ENCODE measurements around the gene AOPEP.

The AOPEP gene

GRCh38 chr9:95049761-95050160, 323.3 kb downstream of the AOPEP start:
- Histone ChIP-seq H3K27ac (peak overlapping the region; percentile 72 to 93), H3K4me3 (peak overlapping the region; percentile 72)
- DNase-seq (ENCODE audit: low spot score): no peak
- no peak for TF ChIP-seq CTCF (IDR thresholded peaks at IDR 0.05)

GRCh38 chr9:95053611-95054570, 327.4 kb downstream of the AOPEP start:
- H3K27ac ChIP-seq: peak overlapping the region; percentile 75 to 93
- H3K4me3 ChIP-seq: peak overlapping the region; percentile 19
- no peak for DNase-seq (ENCODE audit: low spot score)
- no peak for TF ChIP-seq CTCF (IDR thresholded peaks at IDR 0.05)

GRCh38 chr9:95055334-95055850, 328.9 kb downstream of the AOPEP start:
- H3K4me3 ChIP-seq: peak overlapping the region; percentile 68
- DNase-seq (ENCODE audit: low spot score): no peak
- H3K27ac ChIP-seq: peak overlapping the region; percentile 91 to 93
- TF ChIP-seq CTCF (IDR thresholded peaks at IDR 0.05): no peak

GRCh38 chr9:95055851-95056551, 329.5 kb downstream of the AOPEP start:
- Histone ChIP-seq H3K4me3 (peak overlapping the region; percentile 68), H3K27ac (peak overlapping the region; percentile 91 to 93)
- no peak for DNase-seq (ENCODE audit: low spot score)
- no peak for TF ChIP-seq CTCF (IDR thresholded peaks at IDR 0.05)

- Histone ChIP-seq H3K4me3 (peak overlapping the region; percentile 68), H3K27ac (peak overlapping the region; percentile 91 to 93)
- TF ChIP-seq CTCF (IDR thresholded peaks at IDR 0.05): no peak
- no peak for DNase-seq (ENCODE audit: low spot score)
These were observed 330.6 kb downstream of the AOPEP start for GRCh38 chr9:95057101-95057500.

- no peak for DNase-seq (ENCODE audit: low spot score)
- TF ChIP-seq CTCF (IDR thresholded peaks at IDR 0.05): no peak
- H3K4me3 ChIP-seq: peak overlapping the region; percentile 68
- H3K27ac ChIP-seq: peak overlapping the region; percentile 91 to 93
These were observed 331.8 kb downstream of the AOPEP start for GRCh38 chr9:95058121-95058785.

Data from coronary artery (tissue), 2 donors.